K562 (cell line): Measurements from ENCODE around the gene TNIK. TPM values are rescaled to one million over a fixed set of nuclear protein-coding genes. Genes with fewer than 3 reads are reported as not detected.

ENCODE experiments used
- EGR1 ChIP-seq: fragments of 450-650 bp; conservative IDR thresholded peaks from 2 replicates; pipeline ENCODE4 v1.6.1; 2017; ENCODE audit warnings: mild to moderate bottlenecking
- EP400 ChIP-seq: fragments of 450-650 bp; IDR thresholded peaks from 2 replicates; pipeline ENCODE4 v1.6.1; 2017; ENCODE audit warnings: antibody characterized with exemption, mild to moderate bottlenecking, moderate library complexity
- ESRRB ChIP-seq: fragments of 250-450 bp; sonication (Bioruptor Pico); IDR thresholded peaks from 2 replicates; pipeline ENCODE4 v1.5.0; 2020; ENCODE audit warnings: mild to moderate bottlenecking, moderate library complexity, borderline replicate concordance
- FOXK1 ChIP-seq: sonication (generic); formaldehyde crosslinking; IDR thresholded peaks from 2 replicates; pipeline ENCODE4 v1.8.0; 2022; ENCODE audit warnings: missing genetic modification reagents, mild to moderate bottlenecking, borderline replicate concordance
- GATAD2A ChIP-seq: fragments of 450-650 bp; IDR thresholded peaks from 2 replicates; pipeline ENCODE4 v1.6.1; 2017
- GATAD2B ChIP-seq: fragments of 450-650 bp; IDR thresholded peaks from 2 replicates; pipeline ENCODE4 v1.6.1; 2017; ENCODE audit warnings: mild to moderate bottlenecking, borderline replicate concordance
- GTF2F1 ChIP-seq: IDR thresholded peaks from 2 replicates; pipeline ENCODE4 v1.6.1; 2011; ENCODE audit warnings: low read depth, low read length, improper control_type of control experiment
- HDAC6 ChIP-seq: IDR thresholded peaks from 2 replicates; pipeline ENCODE4 v1.6.1; 2012; ENCODE audit warnings: low read depth, mild to moderate bottlenecking, control low read depth, inconsistent platforms, low read length, moderate library complexity
- KLF13 ChIP-seq: fragments of 450-650 bp; IDR thresholded peaks from 2 replicates; pipeline ENCODE4 v1.6.1; 2016; ENCODE audit warnings: missing genetic modification characterization, low read depth, mild to moderate bottlenecking, missing compliant biosample characterization, moderate library complexity, borderline replicate concordance
- MTF1 ChIP-seq: fragments of 250-450 bp; sonication (Bioruptor Pico); IDR thresholded peaks from 2 replicates; pipeline ENCODE4 v1.9.0; 2021; ENCODE audit warnings: moderate library complexity, mild to moderate bottlenecking, inconsistent platforms, borderline replicate concordance
- NBN ChIP-seq: fragments of 450-650 bp; IDR thresholded peaks from 2 replicates; pipeline ENCODE4 v1.6.1; 2016; ENCODE audit warnings: low read depth, mild to moderate bottlenecking
- NR4A1 ChIP-seq, 2 experiments: fragments of 250-450 bp in 1 of 2; fragments of 450-650 bp in 1 of 2; sonication (Bioruptor Pico) in 1 of 2; IDR thresholded peaks; 2 replicates each; pipeline versions ENCODE4 v1.4.0 to v1.6.1; 2016 to 2020; ENCODE audit warnings: mild to moderate bottlenecking in 2 of 2, missing compliant biosample characterization in 1 of 2, missing genetic modification characterization in 1 of 2, moderate library complexity in 1 of 2
- PTRF ChIP-seq: fragments of 450-650 bp; IDR thresholded peaks from 2 replicates; pipeline ENCODE4 v1.6.1; 2016; ENCODE audit warnings: mild to moderate bottlenecking, missing genetic modification characterization, missing compliant biosample characterization
- RHOXF2B ChIP-seq: fragments of 250-450 bp; sonication (Bioruptor Pico); conservative IDR thresholded peaks from 2 replicates; pipeline ENCODE4 v1.5.1; 2021
- SMARCA4 ChIP-seq: fragments of 450-650 bp; IDR thresholded peaks from 2 replicates; pipeline ENCODE4 v1.6.1; 2016
- SRSF7 ChIP-seq: fragments of 200-400 bp; formaldehyde crosslinking; optimal IDR thresholded peaks from 2 replicates; pipeline ENCODE3; 2017; ENCODE audit warnings: mild to moderate bottlenecking, low read depth, low read length
- YY1 ChIP-seq, 3 experiments: IDR thresholded peaks; 2 replicates each; pipeline ENCODE4 v1.6.1; 2011; ENCODE audit warnings: low read length in 2 of 3, mild to moderate bottlenecking in 2 of 3, moderate library complexity in 2 of 3, borderline replicate concordance in 1 of 3, control low read depth in 1 of 3, low read depth in 1 of 3; ENCODE audit not compliant: insufficient read depth in 3 of 3, insufficient replicate concordance in 2 of 3, control insufficient read depth in 1 of 3, insufficient read length in 1 of 3; ENCODE audit errors: extremely low read depth in 1 of 3
- ZFPM2 ChIP-seq: fragments of 250-450 bp; sonication (Bioruptor Pico); IDR thresholded peaks from 2 replicates; pipeline ENCODE4 v1.5.1; 2022; ENCODE audit warnings: mild to moderate bottlenecking
- ZNF184 ChIP-seq: sonication (generic); formaldehyde crosslinking; IDR thresholded peaks from 2 replicates; pipeline ENCODE4 v1.5.0; 2020; ENCODE audit warnings: missing genetic modification reagents
- ZNF282 ChIP-seq: sonication (generic); formaldehyde crosslinking; IDR thresholded peaks from 2 replicates; pipeline ENCODE4 v1.8.1; 2023; ENCODE audit warnings: missing genetic modification reagents
- ZNF561 ChIP-seq: fragments of 450-650 bp; formaldehyde crosslinking; conservative IDR thresholded peaks from 2 replicates; pipeline ENCODE4 v1.4.0; 2020; ENCODE audit warnings: mild to moderate bottlenecking, moderate library complexity
- ZSCAN29 ChIP-seq: fragments of 450-650 bp; IDR thresholded peaks from 2 replicates; pipeline ENCODE4 v1.6.1; 2017
- polyA plus RNA-seq, 8 experiments: library from polyadenylated mRNA; depleted of rRNA in 4 of 8; stranded (reverse) in 5 of 8; unstranded in 3 of 8; fragments of >200 nt; fragmentation: Nextera tagmentation in 2 of 8; fragmentation: Illumina TruSeq in 1 of 8; extraction: Ambion mirVana in 2 of 8; extraction: Trizol in 1 of 8; gene quantifications; 2 replicates each; pipeline versions ENCODE4 v1.2.1 to v1.2.3, GENCODE V29; 2011 to 2014; ENCODE audit warnings: inconsistent platforms in 1 of 8, missing spikeins in 1 of 8
- total RNA-seq, 7 experiments: library from RNA; depleted of rRNA in 6 of 7; stranded (reverse); fragments of >200 nt in 6 of 7; fragmentation: Illumina TruSeq in 2 of 7; extraction: Trizol in 2 of 7; gene quantifications; 2 replicates each; pipeline versions ENCODE4 v1.2.1 to v1.2.3, GENCODE V29; 2011 to 2021; ENCODE audit warnings: low replicate concordance in 1 of 7
- TF ChIP-seq, protein P1 (sequence below): sonication (generic); formaldehyde crosslinking; IDR thresholded peaks from 2 replicates; pipeline ENCODE4 v1.8.0; 2022; ENCODE audit warnings: mild to moderate bottlenecking, missing genetic modification reagents, borderline replicate concordance
- TF ChIP-seq, protein P2 (sequence below): fragments of 450-650 bp; IDR thresholded peaks from 2 replicates; pipeline ENCODE4 v1.6.1; 2018; ENCODE audit warnings: mild to moderate bottlenecking, low read depth; ENCODE audit not compliant: partially characterized antibody
- TF ChIP-seq, protein P3 (sequence below): sonication (generic); IDR thresholded peaks from 2 replicates; pipeline ENCODE4 v1.6.1; 2016

The TNIK gene
- total and polyA plus RNA-seq, 9 of the 15 experiments (the other 6 are each of a cell fraction or from before 2014, with no cell fraction given) = 6.6 to 39.0 (median 24.7) TPM

DNA sequence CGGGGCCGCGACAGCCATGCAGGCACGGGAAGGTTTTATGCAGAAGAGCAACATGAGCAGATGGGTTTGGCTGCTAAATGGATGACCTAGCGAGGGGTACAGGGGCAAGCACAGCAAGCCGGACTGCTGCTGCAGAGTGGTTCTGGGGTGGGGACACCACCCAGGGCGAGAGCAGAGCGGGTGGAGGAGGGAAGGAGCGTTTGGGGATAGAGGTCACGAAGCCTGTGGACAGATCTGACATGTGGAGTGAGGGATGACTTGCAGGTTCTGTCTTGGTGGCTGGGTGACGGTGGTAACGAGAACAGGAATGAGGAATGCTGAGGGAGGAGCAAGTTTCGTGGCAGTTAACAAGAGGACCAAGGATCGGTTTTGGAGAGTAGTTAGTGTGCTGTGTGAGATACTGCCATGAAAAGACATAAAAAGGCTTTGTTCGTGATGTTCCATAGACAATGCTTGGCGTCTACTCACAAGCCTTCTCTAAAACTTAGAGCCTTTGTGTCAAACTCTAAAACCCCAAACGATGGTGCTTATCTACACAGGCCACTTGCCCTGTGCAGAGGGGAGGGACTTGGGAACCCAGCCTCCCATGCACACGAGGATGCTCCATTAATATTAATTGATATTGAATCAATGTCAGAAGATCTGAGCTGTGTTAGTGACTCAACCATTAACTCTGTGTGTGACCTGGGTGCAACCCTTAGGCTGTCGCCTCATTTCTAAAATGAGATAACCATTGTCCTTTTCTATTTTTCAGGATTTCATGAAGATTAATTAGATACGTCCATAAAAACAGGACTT is 301.0 kb downstream of the TNIK start (continued):
- TF ChIP-seq, protein P1, sequence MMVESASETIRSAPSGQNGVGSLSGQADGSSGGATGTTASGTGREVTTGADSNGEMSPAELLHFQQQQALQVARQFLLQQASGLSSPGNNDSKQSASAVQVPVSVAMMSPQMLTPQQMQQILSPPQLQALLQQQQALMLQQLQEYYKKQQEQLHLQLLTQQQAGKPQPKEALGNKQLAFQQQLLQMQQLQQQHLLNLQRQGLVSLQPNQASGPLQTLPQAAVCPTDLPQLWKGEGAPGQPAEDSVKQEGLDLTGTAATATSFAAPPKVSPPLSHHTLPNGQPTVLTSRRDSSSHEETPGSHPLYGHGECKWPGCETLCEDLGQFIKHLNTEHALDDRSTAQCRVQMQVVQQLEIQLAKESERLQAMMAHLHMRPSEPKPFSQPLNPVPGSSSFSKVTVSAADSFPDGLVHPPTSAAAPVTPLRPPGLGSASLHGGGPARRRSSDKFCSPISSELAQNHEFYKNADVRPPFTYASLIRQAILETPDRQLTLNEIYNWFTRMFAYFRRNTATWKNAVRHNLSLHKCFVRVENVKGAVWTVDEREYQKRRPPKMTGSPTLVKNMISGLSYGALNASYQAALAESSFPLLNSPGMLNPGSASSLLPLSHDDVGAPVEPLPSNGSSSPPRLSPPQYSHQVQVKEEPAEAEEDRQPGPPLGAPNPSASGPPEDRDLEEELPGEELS (CRISPR knock-in tag) = no peak
- TF ChIP-seq NR4A1 (CRISPR knock-in tag; IDR thresholded peaks at IDR 0.05) (no peak), NR4A1 (tag; IDR thresholded peaks at IDR 0.05) (peak; percentile 82), NBN (peak; percentile 72; the same call in 1 of the 2 replicates), YY1 (IDR thresholded peaks at IDR 0.05; ENCODE audit: borderline replicate concordance in 1 of 3, control insufficient read depth in 1 of 3, extremely low read depth in 1 of 3, insufficient read depth in 3 of 3, insufficient read length in 1 of 3, insufficient replicate concordance in 2 of 3, low read depth in 1 of 3, low read length in 2 of 3) (peak in 1 of 3 experiments; percentile 14), ZNF282 (no peak), GATAD2A (0 out of 2 replicates have a peak, but pooled peaks have one; percentile 44), ZFPM2 (CRISPR knock-in tag) (no peak), PTRF (tag) (no peak), SRSF7 (no peak), GATAD2B (no peak), ESRRB (CRISPR knock-in tag) (no peak), ZNF184 (no peak), SMARCA4 (peak; percentile 90), ZNF561 (CRISPR knock-in tag) (no peak), EP400 (peak; percentile 65), FOXK1 (CRISPR knock-in tag) (no peak), RHOXF2B (no peak), HDAC6 (no peak), EGR1 (no peak), MTF1 (CRISPR knock-in tag) (no peak), ZSCAN29 (no peak), KLF13 (tag) (no peak; the same call in 1 of the 2 replicates), GTF2F1 (no peak)
- TF ChIP-seq, protein P2, sequence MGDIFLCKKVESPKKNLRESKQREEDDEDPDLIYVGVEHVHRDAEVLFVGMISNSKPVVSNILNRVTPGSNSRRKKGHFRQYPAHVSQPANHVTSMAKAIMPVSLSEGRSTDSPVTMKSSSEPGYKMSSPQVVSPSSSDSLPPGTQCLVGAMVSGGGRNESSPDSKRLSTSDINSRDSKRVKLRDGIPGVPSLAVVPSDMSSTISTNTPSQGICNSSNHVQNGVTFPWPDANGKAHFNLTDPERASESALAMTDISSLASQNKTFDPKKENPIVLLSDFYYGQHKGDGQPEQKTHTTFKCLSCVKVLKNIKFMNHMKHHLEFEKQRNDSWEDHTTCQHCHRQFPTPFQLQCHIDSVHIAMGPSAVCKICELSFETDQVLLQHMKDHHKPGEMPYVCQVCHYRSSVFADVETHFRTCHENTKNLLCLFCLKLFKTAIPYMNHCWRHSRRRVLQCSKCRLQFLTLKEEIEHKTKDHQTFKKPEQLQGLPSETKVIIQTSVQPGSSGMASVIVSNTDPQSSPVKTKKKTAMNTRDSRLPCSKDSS = no peak
- TF ChIP-seq, protein P3, sequence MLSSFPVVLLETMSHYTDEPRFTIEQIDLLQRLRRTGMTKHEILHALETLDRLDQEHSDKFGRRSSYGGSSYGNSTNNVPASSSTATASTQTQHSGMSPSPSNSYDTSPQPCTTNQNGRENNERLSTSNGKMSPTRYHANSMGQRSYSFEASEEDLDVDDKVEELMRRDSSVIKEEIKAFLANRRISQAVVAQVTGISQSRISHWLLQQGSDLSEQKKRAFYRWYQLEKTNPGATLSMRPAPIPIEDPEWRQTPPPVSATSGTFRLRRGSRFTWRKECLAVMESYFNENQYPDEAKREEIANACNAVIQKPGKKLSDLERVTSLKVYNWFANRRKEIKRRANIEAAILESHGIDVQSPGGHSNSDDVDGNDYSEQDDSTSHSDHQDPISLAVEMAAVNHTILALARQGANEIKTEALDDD = 0 out of 2 replicates have a peak, but pooled peaks have one; percentile 17
